HEK293 (cell line): Measurements from ENCODE around the gene MT1B.

Experiments
- HOXA7 ChIP-seq: sonication (generic); formaldehyde crosslinking; IDR thresholded peaks from 2 replicates; pipeline ENCODE4 v1.8.1; 2022; ENCODE audit warnings: missing genetic modification reagents, borderline replicate concordance
- MEIS1 ChIP-seq: sonication (generic); formaldehyde crosslinking; IDR thresholded peaks from 2 replicates; pipeline ENCODE4 v1.8.1; 2022; ENCODE audit warnings: missing genetic modification reagents, mild to moderate bottlenecking, borderline replicate concordance
- PBX3 ChIP-seq: sonication (generic); formaldehyde crosslinking; IDR thresholded peaks from 2 replicates; pipeline ENCODE4 v1.8.1; 2022; ENCODE audit warnings: mild to moderate bottlenecking, moderate library complexity, missing genetic modification reagents
- SP2 ChIP-seq: fragments of 450-650 bp; formaldehyde crosslinking; IDR thresholded peaks from 2 replicates; pipeline ENCODE4 v1.5.1; 2016; ENCODE audit warnings: missing biosample characterization, missing genetic modification characterization
- TSHZ1 ChIP-seq: fragments of 450-650 bp; formaldehyde crosslinking; IDR thresholded peaks from 2 replicates; pipeline ENCODE4 v1.5.1; 2016; ENCODE audit warnings: missing biosample characterization, missing genetic modification characterization, borderline replicate concordance
- ZBTB21 ChIP-seq: fragments of 450-650 bp; formaldehyde crosslinking; IDR thresholded peaks from 2 replicates; pipeline ENCODE4 v1.5.1; 2017; ENCODE audit warnings: missing biosample characterization, missing genetic modification characterization
- ZNF155 ChIP-seq: fragments of 450-650 bp; formaldehyde crosslinking; IDR thresholded peaks from 2 replicates; pipeline ENCODE4 v1.5.1; 2016; ENCODE audit warnings: missing biosample characterization, missing genetic modification characterization
- ZNF23 ChIP-seq: fragments of 450-650 bp; formaldehyde crosslinking; IDR thresholded peaks from 2 replicates; pipeline ENCODE4 v1.5.1; 2016; ENCODE audit warnings: missing biosample characterization, missing genetic modification characterization, borderline replicate concordance
- ZNF311 ChIP-seq: fragments of 450-650 bp; formaldehyde crosslinking; IDR thresholded peaks from 2 replicates; pipeline ENCODE4 v1.5.1; 2017; ENCODE audit warnings: missing biosample characterization, missing genetic modification characterization, borderline replicate concordance
- ZNF707 ChIP-seq: fragments of 450-650 bp; formaldehyde crosslinking; IDR thresholded peaks from 2 replicates; pipeline ENCODE4 v1.5.1; 2016; ENCODE audit warnings: missing biosample characterization, missing genetic modification characterization
- ZNF76 ChIP-seq: fragments of 450-650 bp; formaldehyde crosslinking; IDR thresholded peaks from 2 replicates; pipeline ENCODE4; 2016; ENCODE audit warnings: low read depth, missing biosample characterization, missing genetic modification characterization, borderline replicate concordance
- ZNF791 ChIP-seq: fragments of 450-650 bp; formaldehyde crosslinking; IDR thresholded peaks from 2 replicates; pipeline ENCODE4 v1.5.1; 2016; ENCODE audit warnings: missing biosample characterization, missing genetic modification characterization
- TF ChIP-seq, protein P1 (sequence below): fragments of 450-650 bp; formaldehyde crosslinking; IDR thresholded peaks from 2 replicates; pipeline ENCODE4 v1.5.1; 2016; ENCODE audit warnings: missing biosample characterization, missing genetic modification characterization
- TF ChIP-seq, protein P2 (sequence below): fragments of 450-650 bp; formaldehyde crosslinking; IDR thresholded peaks from 2 replicates; pipeline ENCODE4 v1.5.1; 2017; ENCODE audit warnings: missing biosample characterization, missing genetic modification characterization

GRCh38 chr16:56605475-56605874 is 46.2 kb upstream of the MT1B start:
- no peak for TF ChIP-seq ZNF23 (tag by site-specific recombination)
- no peak for TF ChIP-seq SP2 (tag by site-specific recombination)
- TF ChIP-seq ZNF76 (tag by site-specific recombination) = no peak
- no peak for TF ChIP-seq PBX3
- no peak for TF ChIP-seq ZNF311 (tag by site-specific recombination)
- no peak for TF ChIP-seq MEIS1 (CRISPR knock-in tag)
- TF ChIP-seq ZBTB21 (tag by site-specific recombination) = no peak
- TF ChIP-seq ZNF791 = no peak
- TF ChIP-seq TSHZ1 (tag by site-specific recombination) = no peak
- TF ChIP-seq ZNF707 (tag by site-specific recombination) = no peak
- TF ChIP-seq HOXA7 (CRISPR knock-in tag) = no peak
- TF ChIP-seq, protein P1, sequence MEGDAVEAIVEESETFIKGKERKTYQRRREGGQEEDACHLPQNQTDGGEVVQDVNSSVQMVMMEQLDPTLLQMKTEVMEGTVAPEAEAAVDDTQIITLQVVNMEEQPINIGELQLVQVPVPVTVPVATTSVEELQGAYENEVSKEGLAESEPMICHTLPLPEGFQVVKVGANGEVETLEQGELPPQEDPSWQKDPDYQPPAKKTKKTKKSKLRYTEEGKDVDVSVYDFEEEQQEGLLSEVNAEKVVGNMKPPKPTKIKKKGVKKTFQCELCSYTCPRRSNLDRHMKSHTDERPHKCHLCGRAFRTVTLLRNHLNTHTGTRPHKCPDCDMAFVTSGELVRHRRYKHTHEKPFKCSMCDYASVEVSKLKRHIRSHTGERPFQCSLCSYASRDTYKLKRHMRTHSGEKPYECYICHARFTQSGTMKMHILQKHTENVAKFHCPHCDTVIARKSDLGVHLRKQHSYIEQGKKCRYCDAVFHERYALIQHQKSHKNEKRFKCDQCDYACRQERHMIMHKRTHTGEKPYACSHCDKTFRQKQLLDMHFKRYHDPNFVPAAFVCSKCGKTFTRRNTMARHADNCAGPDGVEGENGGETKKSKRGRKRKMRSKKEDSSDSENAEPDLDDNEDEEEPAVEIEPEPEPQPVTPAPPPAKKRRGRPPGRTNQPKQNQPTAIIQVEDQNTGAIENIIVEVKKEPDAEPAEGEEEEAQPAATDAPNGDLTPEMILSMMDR (tag by site-specific recombination) = no peak
- TF ChIP-seq, protein P2, sequence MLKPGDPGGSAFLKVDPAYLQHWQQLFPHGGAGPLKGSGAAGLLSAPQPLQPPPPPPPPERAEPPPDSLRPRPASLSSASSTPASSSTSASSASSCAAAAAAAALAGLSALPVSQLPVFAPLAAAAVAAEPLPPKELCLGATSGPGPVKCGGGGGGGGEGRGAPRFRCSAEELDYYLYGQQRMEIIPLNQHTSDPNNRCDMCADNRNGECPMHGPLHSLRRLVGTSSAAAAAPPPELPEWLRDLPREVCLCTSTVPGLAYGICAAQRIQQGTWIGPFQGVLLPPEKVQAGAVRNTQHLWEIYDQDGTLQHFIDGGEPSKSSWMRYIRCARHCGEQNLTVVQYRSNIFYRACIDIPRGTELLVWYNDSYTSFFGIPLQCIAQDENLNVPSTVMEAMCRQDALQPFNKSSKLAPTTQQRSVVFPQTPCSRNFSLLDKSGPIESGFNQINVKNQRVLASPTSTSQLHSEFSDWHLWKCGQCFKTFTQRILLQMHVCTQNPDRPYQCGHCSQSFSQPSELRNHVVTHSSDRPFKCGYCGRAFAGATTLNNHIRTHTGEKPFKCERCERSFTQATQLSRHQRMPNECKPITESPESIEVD = no peak
- TF ChIP-seq ZNF155 = no peak
